Dendritic cell treated with granulocyte-macrophage colony-stimulating factor and Interleukin-4, amounts not matched to agents 40 ng/mL and 50 ng/mL, for 4 days (primary cell): ENCODE measurements around the gene TIPRL.
"Not testable (repeated sequence)": the region's sequence is repeated elsewhere in the genome, so short reads cannot be mapped to it uniquely, and the experiment has no call there.

Experiments used
- H3K27ac Mint-ChIP-seq: one replicate; pipeline ENCODE4 v1.8.0; 2022; ENCODE audit warnings: mild to moderate bottlenecking, mixed read lengths
- H3K27me3 Mint-ChIP-seq: one replicate; pipeline ENCODE4 v1.8.0; 2022; ENCODE audit warnings: mild to moderate bottlenecking, mixed read lengths
- H3K36me3 Mint-ChIP-seq: one replicate; pipeline ENCODE4 v1.8.0; 2022; ENCODE audit warnings: low read depth, mixed read lengths
- H3K4me1 Mint-ChIP-seq: one replicate; pipeline ENCODE4 v1.8.0; 2022; ENCODE audit warnings: low read depth, mixed read lengths
- H3K4me3 Mint-ChIP-seq: one replicate; pipeline ENCODE4 v1.8.0; 2022; ENCODE audit warnings: mild to moderate bottlenecking, moderate library complexity, mixed read lengths
- H3K9me3 Mint-ChIP-seq: one replicate; pipeline ENCODE4 v1.8.0; 2022; ENCODE audit warnings: mixed read lengths
- intact Hi-C: fragments of 100-400 bp; cut with micrococcal nuclease; formaldehyde crosslinking; loops from one replicate; pipeline ENCODE4 v1.15.0; 2022

The TIPRL gene

GRCh38 chr1:168170564-168171508 is 7.9 kb upstream of the TIPRL start:
- peaks cover 13% of the 10 kb centered on the region for H3K4me1 Mint-ChIP-seq

GRCh38 chr1:168172250-168172915 is 6.4 kb upstream of the TIPRL start:
- H3K36me3 Mint-ChIP-seq: no peaks in the 10 kb centered on the region
- peaks cover 9% of the 10 kb centered on the region for H3K27me3 Mint-ChIP-seq
- no peaks in the 10 kb centered on the region for H3K9me3 Mint-ChIP-seq
- no peak overlapping the region for H3K4me3 Mint-ChIP-seq
- intact Hi-C loops: no loop called here
- H3K4me1 Mint-ChIP-seq: peaks cover 13% of the 10 kb centered on the region
- H3K27ac Mint-ChIP-seq: no peak overlapping the region

More at GRCh38 chr1:168170564-168171508, 7.9 kb upstream of the TIPRL start:
- Mint-ChIP-seq H3K36me3 (no peaks in the 10 kb centered on the region), H3K4me3 (no peak overlapping the region), H3K27ac (peak overlapping the region; percentile 36), H3K9me3 (no peaks in the 10 kb centered on the region), H3K27me3 (peaks cover 9% of the 10 kb centered on the region)
- intact Hi-C loops: no loop called here

GRCh38 chr1:168178227-168178637 is 530 bp upstream of the TIPRL start:
- H3K36me3 Mint-ChIP-seq: no peaks in the 10 kb centered on the region
- no peak overlapping the region for H3K4me3 Mint-ChIP-seq
- no peaks in the 10 kb centered on the region for H3K9me3 Mint-ChIP-seq
- H3K27ac Mint-ChIP-seq: no peak overlapping the region
- intact Hi-C loops: loop anchor here (2.0 kb wide), 2 partner anchors 49 to 241 kb away; partner anchors contain the start of genes DCAF6, MPC2 and SFT2D2
- H3K27me3 Mint-ChIP-seq: peaks cover 6% of the 10 kb centered on the region
- no peaks in the 10 kb centered on the region for H3K4me1 Mint-ChIP-seq

- Mint-ChIP-seq H3K27me3 (peaks cover 6% of the 10 kb centered on the region), H3K27ac (no peak overlapping the region), H3K4me1 (no peaks in the 10 kb centered on the region), H3K4me3 (no peak overlapping the region), H3K36me3 (peaks cover 7% of the 10 kb centered on the region), H3K9me3 (no peaks in the 10 kb centered on the region)
- intact Hi-C loops: loop anchor here (2.0 kb wide), 2 partner anchors 47 to 243 kb away; partner anchors contain the start of genes DCAF6, MPC2 and SFT2D2
These were observed 831 bp downstream of the TIPRL start for GRCh38 chr1:168179438-168180147.

- Mint-ChIP-seq H3K4me1 (no peaks in the 10 kb centered on the region), H3K27ac (no peak overlapping the region), H3K27me3 (peaks cover 4% of the 10 kb centered on the region), H3K36me3 (peaks cover 12% of the 10 kb centered on the region), H3K9me3 (no peaks in the 10 kb centered on the region), H3K4me3 (no peak overlapping the region)
- intact Hi-C loops: no loop called here
These were observed 1.4 kb downstream of the TIPRL start for GRCh38 chr1:168180148-168180524.

- H3K4me1 Mint-ChIP-seq, H3K4me3 Mint-ChIP-seq, H3K27me3 Mint-ChIP-seq, H3K27ac Mint-ChIP-seq, intact Hi-C loops, H3K9me3 Mint-ChIP-seq: not testable (repeated sequence)
- H3K36me3 Mint-ChIP-seq: peaks cover 23% of the 10 kb centered on the region
These were observed 2.4 kb downstream of the TIPRL start for GRCh38 chr1:168181063-168181720.

GRCh38 chr1:168187177-168187576 is 8.4 kb downstream of the TIPRL start:
- no peak overlapping the region for H3K27ac Mint-ChIP-seq
- no peak overlapping the region for H3K4me3 Mint-ChIP-seq
- no peaks in the 10 kb centered on the region for H3K9me3 Mint-ChIP-seq
- H3K4me1 Mint-ChIP-seq: no peaks in the 10 kb centered on the region
- no peaks in the 10 kb centered on the region for H3K27me3 Mint-ChIP-seq
- peaks cover 78% of the 10 kb centered on the region for H3K36me3 Mint-ChIP-seq
- intact Hi-C loops: no loop called here

- no peak overlapping the region for H3K27ac Mint-ChIP-seq
- H3K9me3 Mint-ChIP-seq: no peaks in the 10 kb centered on the region
- intact Hi-C loops: no loop called here
- no peaks in the 10 kb centered on the region for H3K27me3 Mint-ChIP-seq
- H3K4me1 Mint-ChIP-seq: no peaks in the 10 kb centered on the region
- H3K36me3 Mint-ChIP-seq: peaks cover 89% of the 10 kb centered on the region
- H3K4me3 Mint-ChIP-seq: no peak overlapping the region
These were observed 11.6 kb downstream of the TIPRL start for GRCh38 chr1:168190403-168190802.

- Mint-ChIP-seq H3K27ac (no peak overlapping the region), H3K4me3 (no peak overlapping the region), H3K36me3 (peaks cover 74% of the 10 kb centered on the region), H3K9me3 (no peaks in the 10 kb centered on the region), H3K27me3 (no peaks in the 10 kb centered on the region), H3K4me1 (no peaks in the 10 kb centered on the region)
- intact Hi-C loops: no loop called here
These were observed 16.7 kb downstream of the TIPRL start for GRCh38 chr1:168195199-168196135.

- Mint-ChIP-seq H3K4me1 (no peaks in the 10 kb centered on the region), H3K9me3 (no peaks in the 10 kb centered on the region), H3K4me3 (no peak overlapping the region), H3K36me3 (peaks cover 67% of the 10 kb centered on the region), H3K27me3 (no peaks in the 10 kb centered on the region), H3K27ac (no peak overlapping the region)
- intact Hi-C loops: no loop called here
These were observed 20.3 kb downstream of the TIPRL start for GRCh38 chr1:168199056-168199455.

- Mint-ChIP-seq H3K4me1 (no peaks in the 10 kb centered on the region), H3K27me3 (no peaks in the 10 kb centered on the region), H3K4me3 (no peak overlapping the region), H3K36me3 (peaks cover 59% of the 10 kb centered on the region), H3K27ac (no peak overlapping the region), H3K9me3 (no peaks in the 10 kb centered on the region)
- intact Hi-C loops: no loop called here
These were observed 24.3 kb downstream of the TIPRL start for GRCh38 chr1:168202941-168203654.

- Mint-ChIP-seq H3K36me3 (peaks cover 37% of the 10 kb centered on the region), H3K27me3 (no peaks in the 10 kb centered on the region), H3K27ac (no peak overlapping the region), H3K4me1 (no peaks in the 10 kb centered on the region), H3K9me3 (peaks cover 5% of the 10 kb centered on the region), H3K4me3 (no peak overlapping the region)
- intact Hi-C loops: no loop called here
These were observed 27.3 kb downstream of the TIPRL start for GRCh38 chr1:168206111-168206510.
